Brain microvascular endothelial cell (primary cell): ENCODE results near the gene STH.

Experiments used
- DNase-seq: peaks from one replicate; pipeline ENCODE4 v3.0.0-alpha.2; 2020
- H3K27ac ChIP-seq: fragments of 250-450 bp; sonication (Bioruptor Pico); 2 replicates; pipeline ENCODE4 v1.5.1; 2020; ENCODE audit warnings: mild to moderate bottlenecking, moderate library complexity
- H3K27me3 ChIP-seq: fragments of 250-450 bp; sonication (Bioruptor Pico); replicated peaks from 2 replicates; pipeline ENCODE4 v1.5.1; 2020; ENCODE audit warnings: mild to moderate bottlenecking
- H3K36me3 ChIP-seq: fragments of 250-450 bp; sonication (Bioruptor Pico); replicated peaks from 2 replicates; pipeline ENCODE4 v1.5.1; 2020; ENCODE audit warnings: mild to moderate bottlenecking
- H3K4me3 ChIP-seq: 2 replicates; pipeline ENCODE4 v1.5.1; 2011; ENCODE audit warnings: low read depth, mild to moderate bottlenecking, control low read depth, low read length, moderate library complexity
- in situ Hi-C: cut with HindIII; loops from 2 replicates; pipeline ENCODE4 v1.10.0; 2017; ENCODE audit warnings: low sequenced_read_pairs, low pct_ligation_motif_present
- TF ChIP-seq, protein P1 (sequence below): IDR thresholded peaks from 2 replicates; pipeline ENCODE4 v1.5.1; 2011; ENCODE audit warnings: low read depth, mild to moderate bottlenecking, moderate library complexity, low read length, control low read depth, inconsistent platforms; ENCODE audit errors: missing control alignments

The STH gene

DNA sequence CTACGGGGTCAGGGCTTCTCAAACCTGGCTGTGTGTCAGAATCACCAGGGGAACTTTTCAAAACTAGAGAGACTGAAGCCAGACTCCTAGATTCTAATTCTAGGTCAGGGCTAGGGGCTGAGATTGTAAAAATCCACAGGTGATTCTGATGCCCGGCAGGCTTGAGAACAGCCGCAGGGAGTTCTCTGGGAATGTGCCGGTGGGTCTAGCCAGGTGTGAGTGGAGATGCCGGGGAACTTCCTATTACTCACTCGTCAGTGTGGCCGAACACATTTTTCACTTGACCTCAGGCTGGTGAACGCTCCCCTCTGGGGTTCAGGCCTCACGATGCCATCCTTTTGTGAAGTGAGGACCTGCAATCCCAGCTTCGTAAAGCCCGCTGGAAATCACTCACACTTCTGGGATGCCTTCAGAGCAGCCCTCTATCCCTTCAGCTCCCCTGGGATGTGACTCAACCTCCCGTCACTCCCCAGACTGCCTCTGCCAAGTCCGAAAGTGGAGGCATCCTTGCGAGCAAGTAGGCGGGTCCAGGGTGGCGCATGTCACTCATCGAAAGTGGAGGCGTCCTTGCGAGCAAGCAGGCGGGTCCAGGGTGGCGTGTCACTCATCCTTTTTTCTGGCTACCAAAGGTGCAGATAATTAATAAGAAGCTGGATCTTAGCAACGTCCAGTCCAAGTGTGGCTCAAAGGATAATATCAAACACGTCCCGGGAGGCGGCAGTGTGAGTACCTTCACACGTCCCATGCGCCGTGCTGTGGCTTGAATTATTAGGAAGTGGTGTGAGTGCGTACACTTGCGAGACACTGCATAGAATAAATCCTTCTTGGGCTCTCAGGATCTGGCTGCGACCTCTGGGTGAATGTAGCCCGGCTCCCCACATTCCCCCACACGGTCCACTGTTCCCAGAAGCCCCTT is 10.9 kb downstream of the STH start:
- no peak overlapping the region for H3K27ac ChIP-seq
- TF ChIP-seq, protein P1, sequence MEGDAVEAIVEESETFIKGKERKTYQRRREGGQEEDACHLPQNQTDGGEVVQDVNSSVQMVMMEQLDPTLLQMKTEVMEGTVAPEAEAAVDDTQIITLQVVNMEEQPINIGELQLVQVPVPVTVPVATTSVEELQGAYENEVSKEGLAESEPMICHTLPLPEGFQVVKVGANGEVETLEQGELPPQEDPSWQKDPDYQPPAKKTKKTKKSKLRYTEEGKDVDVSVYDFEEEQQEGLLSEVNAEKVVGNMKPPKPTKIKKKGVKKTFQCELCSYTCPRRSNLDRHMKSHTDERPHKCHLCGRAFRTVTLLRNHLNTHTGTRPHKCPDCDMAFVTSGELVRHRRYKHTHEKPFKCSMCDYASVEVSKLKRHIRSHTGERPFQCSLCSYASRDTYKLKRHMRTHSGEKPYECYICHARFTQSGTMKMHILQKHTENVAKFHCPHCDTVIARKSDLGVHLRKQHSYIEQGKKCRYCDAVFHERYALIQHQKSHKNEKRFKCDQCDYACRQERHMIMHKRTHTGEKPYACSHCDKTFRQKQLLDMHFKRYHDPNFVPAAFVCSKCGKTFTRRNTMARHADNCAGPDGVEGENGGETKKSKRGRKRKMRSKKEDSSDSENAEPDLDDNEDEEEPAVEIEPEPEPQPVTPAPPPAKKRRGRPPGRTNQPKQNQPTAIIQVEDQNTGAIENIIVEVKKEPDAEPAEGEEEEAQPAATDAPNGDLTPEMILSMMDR: no peak
- H3K27me3 ChIP-seq: no peaks in the 10 kb centered on the region
- H3K36me3 ChIP-seq: no peaks in the 10 kb centered on the region
- DNase-seq: peak; percentile 82
- in situ Hi-C loops: no loop called here
- H3K4me3 ChIP-seq: no peak overlapping the region

DNA sequence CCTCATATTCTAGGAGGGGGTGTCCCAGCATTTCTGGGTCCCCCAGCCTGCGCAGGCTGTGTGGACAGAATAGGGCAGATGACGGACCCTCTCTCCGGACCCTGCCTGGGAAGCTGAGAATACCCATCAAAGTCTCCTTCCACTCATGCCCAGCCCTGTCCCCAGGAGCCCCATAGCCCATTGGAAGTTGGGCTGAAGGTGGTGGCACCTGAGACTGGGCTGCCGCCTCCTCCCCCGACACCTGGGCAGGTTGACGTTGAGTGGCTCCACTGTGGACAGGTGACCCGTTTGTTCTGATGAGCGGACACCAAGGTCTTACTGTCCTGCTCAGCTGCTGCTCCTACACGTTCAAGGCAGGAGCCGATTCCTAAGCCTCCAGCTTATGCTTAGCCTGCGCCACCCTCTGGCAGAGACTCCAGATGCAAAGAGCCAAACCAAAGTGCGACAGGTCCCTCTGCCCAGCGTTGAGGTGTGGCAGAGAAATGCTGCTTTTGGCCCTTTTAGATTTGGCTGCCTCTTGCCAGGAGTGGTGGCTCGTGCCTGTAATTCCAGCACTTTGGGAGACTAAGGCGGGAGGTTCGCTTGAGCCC is 11.6 kb downstream of the STH start:
- Histone ChIP-seq H3K36me3 (no peaks in the 10 kb centered on the region), H3K27me3 (no peaks in the 10 kb centered on the region), H3K27ac (no peak overlapping the region), H3K4me3 (no peak overlapping the region)
- in situ Hi-C loops: no loop called here
- DNase-seq: no peak
- TF ChIP-seq, protein P1: peak; percentile 1

DNA sequence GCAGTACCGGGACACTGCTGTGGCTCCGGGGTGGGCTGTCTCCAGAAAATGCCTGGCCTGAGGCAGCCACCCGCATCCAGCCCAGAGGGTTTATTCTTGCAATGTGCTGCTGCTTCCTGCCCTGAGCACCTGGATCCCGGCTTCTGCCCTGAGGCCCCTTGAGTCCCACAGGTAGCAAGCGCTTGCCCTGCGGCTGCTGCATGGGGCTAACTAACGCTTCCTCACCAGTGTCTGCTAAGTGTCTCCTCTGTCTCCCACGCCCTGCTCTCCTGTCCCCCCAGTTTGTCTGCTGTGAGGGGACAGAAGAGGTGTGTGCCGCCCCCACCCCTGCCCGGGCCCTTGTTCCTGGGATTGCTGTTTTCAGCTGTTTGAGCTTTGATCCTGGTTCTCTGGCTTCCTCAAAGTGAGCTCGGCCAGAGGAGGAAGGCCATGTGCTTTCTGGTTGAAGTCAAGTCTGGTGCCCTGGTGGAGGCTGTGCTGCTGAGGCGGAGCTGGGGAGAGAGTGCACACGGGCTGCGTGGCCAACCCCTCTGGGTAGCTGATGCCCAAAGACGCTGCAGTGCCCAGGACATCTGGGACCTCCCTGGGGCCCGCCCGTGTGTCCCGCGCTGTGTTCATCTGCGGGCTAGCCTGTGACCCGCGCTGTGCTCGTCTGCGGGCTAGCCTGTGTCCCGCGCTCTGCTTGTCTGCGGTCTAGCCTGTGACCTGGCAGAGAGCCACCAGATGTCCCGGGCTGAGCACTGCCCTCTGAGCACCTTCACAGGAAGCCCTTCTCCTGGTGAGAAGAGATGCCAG is 12.9 kb downstream of the STH start:
- Histone ChIP-seq H3K27me3 (no peaks in the 10 kb centered on the region), H3K36me3 (no peaks in the 10 kb centered on the region), H3K4me3 (no peak overlapping the region), H3K27ac (no peak overlapping the region)
- in situ Hi-C loops: no loop called here
- TF ChIP-seq, protein P1: no peak
- DNase-seq: no peak

DNA sequence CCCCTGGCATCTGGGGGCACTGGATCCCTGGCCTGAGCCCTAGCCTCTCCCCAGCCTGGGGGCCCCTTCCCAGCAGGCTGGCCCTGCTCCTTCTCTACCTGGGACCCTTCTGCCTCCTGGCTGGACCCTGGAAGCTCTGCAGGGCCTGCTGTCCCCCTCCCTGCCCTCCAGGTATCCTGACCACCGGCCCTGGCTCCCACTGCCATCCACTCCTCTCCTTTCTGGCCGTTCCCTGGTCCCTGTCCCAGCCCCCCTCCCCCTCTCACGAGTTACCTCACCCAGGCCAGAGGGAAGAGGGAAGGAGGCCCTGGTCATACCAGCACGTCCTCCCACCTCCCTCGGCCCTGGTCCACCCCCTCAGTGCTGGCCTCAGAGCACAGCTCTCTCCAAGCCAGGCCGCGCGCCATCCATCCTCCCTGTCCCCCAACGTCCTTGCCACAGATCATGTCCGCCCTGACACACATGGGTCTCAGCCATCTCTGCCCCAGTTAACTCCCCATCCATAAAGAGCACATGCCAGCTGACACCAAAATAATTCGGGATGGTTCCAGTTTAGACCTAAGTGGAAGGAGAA is 13.5 kb downstream of the STH start:
- in situ Hi-C loops: no loop called here

DNA sequence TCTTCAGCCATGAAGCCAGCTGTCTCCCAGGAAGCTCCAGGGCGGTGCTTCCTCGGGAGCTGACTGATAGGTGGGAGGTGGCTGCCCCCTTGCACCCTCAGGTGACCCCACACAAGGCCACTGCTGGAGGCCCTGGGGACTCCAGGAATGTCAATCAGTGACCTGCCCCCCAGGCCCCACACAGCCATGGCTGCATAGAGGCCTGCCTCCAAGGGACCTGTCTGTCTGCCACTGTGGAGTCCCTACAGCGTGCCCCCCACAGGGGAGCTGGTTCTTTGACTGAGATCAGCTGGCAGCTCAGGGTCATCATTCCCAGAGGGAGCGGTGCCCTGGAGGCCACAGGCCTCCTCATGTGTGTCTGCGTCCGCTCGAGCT is 14.1 kb downstream of the STH start:
- Histone ChIP-seq H3K27ac (no peak overlapping the region), H3K27me3 (no peaks in the 10 kb centered on the region), H3K36me3 (no peaks in the 10 kb centered on the region), H3K4me3 (no peak overlapping the region)
- no peak for DNase-seq
- in situ Hi-C loops: no loop called here
- TF ChIP-seq, protein P1: no peak

More for the DNA sequence above, 13.5 kb downstream of the STH start:
- H3K4me3 ChIP-seq: no peak overlapping the region
- no peaks in the 10 kb centered on the region for H3K27me3 ChIP-seq
- no peak for DNase-seq
- H3K27ac ChIP-seq: no peak overlapping the region
- TF ChIP-seq, protein P1: no peak
- no peaks in the 10 kb centered on the region for H3K36me3 ChIP-seq
